ENCODE data around the gene CCR6. TPM values are rescaled to one million over a fixed set of nuclear protein-coding genes. Genes with fewer than 3 reads are reported as not detected.

CCR6 gene
- not detected for total RNA-seq

DNA sequence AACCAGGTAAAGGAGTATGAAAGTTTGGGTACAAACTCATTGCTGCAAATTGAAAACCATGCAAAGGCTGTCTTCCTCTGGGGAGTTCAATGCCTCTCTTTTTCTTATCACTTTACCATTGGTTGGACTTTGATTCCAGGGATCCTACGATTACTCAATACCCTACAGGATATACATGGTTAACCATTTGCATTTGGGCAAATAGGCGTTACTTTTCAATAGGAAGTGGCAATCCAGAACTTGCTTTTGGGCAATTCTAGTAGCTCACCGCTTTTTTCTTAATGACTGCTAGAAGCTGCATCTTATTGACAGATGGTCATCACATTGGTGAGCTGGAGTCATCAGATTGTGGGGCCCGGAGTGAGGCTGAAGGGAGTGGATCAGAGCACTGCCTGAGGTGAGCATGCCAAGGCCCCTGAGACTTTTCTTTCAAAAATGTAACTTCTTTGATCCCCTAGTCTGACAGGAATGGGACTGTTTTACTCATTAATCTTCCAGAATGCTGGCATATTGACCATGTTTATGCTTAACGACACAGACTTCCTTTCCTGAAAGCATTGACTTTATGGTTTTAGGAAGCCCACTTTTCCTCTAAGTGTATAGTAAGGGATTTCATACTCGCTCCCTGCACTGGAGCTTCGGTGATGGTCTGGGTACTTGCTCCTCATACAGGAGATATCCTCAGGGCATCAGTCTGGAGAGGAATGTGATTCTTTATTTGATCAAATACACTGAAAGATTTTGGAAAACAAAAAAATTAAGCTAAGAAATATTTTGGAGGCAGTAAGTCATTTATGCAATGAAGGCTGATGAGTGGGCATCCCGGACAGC, at the start of gene CCR6:
CCR6 (plus strand) TSS at position 270 of the 831 bp plus-strand sequence. CDS start 13,039 bp downstream, outside the sequence.
- H3K27me3 ChIP-seq = no peaks in the 10 kb centered on the region
- DNase-seq = no peak
- no peak for TF ChIP-seq CTCF (IDR thresholded peaks at IDR 0.05)
- TF ChIP-seq POLR2A (IDR thresholded peaks at IDR 0.05) = no peak
- no peak within 1 kb of the TSS for H3K27ac ChIP-seq
- H3K4me3 ChIP-seq = no peak within 1 kb of the TSS
- H3K4me1 ChIP-seq = no peaks in the 10 kb centered on the region
- no peaks in the 10 kb centered on the region for H3K9me3 ChIP-seq
- intact Hi-C loops (cut with DNase I; ENCODE audit: low total_unique reads) = no loop called here
- H3K36me3 ChIP-seq = no peaks in the 10 kb centered on the region

GRCh38 chr6:167073679-167074274, 49.1 kb upstream of the CCR6 start:
- intact Hi-C loops (cut with DNase I; ENCODE audit: low total_unique reads) = no loop called here
- Histone ChIP-seq H3K4me3 (no peak overlapping the region), H3K36me3 (no peaks in the 10 kb centered on the region), H3K9me3 (no peaks in the 10 kb centered on the region), H3K27me3 (no peaks in the 10 kb centered on the region), H3K4me1 (no peaks in the 10 kb centered on the region), H3K27ac (no peak overlapping the region)
- no peak for TF ChIP-seq POLR2A (IDR thresholded peaks at IDR 0.05)
- TF ChIP-seq CTCF (IDR thresholded peaks at IDR 0.05) = no peak
- DNase-seq = no peak

GRCh38 chr6:167077241-167077932, 45.5 kb upstream of the CCR6 start:
- Histone ChIP-seq H3K4me3 (no peak overlapping the region), H3K9me3 (no peaks in the 10 kb centered on the region), H3K36me3 (no peaks in the 10 kb centered on the region), H3K27me3 (no peaks in the 10 kb centered on the region), H3K4me1 (no peaks in the 10 kb centered on the region), H3K27ac (no peak overlapping the region)
- intact Hi-C loops (cut with DNase I; ENCODE audit: low total_unique reads) = no loop called here
- no peak for TF ChIP-seq POLR2A (IDR thresholded peaks at IDR 0.05)
- no peak for DNase-seq

GRCh38 chr6:167078745-167079144, 44.2 kb upstream of the CCR6 start:
- H3K27ac ChIP-seq = no peak overlapping the region
- H3K4me3 ChIP-seq = no peak overlapping the region
- no peaks in the 10 kb centered on the region for H3K36me3 ChIP-seq
- H3K4me1 ChIP-seq = no peaks in the 10 kb centered on the region
- TF ChIP-seq CTCF (IDR thresholded peaks at IDR 0.05) (no peak), POLR2A (IDR thresholded peaks at IDR 0.05) (no peak)
- intact Hi-C loops (cut with DNase I; ENCODE audit: low total_unique reads) = no loop called here
- H3K9me3 ChIP-seq = no peaks in the 10 kb centered on the region
- no peak for DNase-seq
- H3K27me3 ChIP-seq = no peaks in the 10 kb centered on the region

- Histone ChIP-seq H3K36me3 (no peaks in the 10 kb centered on the region), H3K4me3 (no peak overlapping the region), H3K9me3 (no peaks in the 10 kb centered on the region), H3K27me3 (no peaks in the 10 kb centered on the region), H3K4me1 (no peaks in the 10 kb centered on the region), H3K27ac (no peak overlapping the region)
- no peak for DNase-seq
- TF ChIP-seq CTCF (IDR thresholded peaks at IDR 0.05) = no peak
- TF ChIP-seq POLR2A (IDR thresholded peaks at IDR 0.05) = no peak
- intact Hi-C loops (cut with DNase I; ENCODE audit: low total_unique reads) = no loop called here
Measured at GRCh38 chr6:167079853-167080297, 43.0 kb upstream of the CCR6 start.
